HG02642 (cell line): ENCODE data around the gene SRGN.
"Not testable (repeated sequence)": the region's sequence is repeated elsewhere in the genome, so short reads cannot be mapped to it uniquely, and the experiment has no call there.

ENCODE experiments used
- ATAC-seq: cut with Tn5 transposase; IDR thresholded peaks from one replicate; pipeline ENCODE4 v1.9.1; 2021; ENCODE audit warnings: mild to moderate bottlenecking; ENCODE audit not compliant: unreplicated experiment, poor library complexity

The SRGN gene, protein sequence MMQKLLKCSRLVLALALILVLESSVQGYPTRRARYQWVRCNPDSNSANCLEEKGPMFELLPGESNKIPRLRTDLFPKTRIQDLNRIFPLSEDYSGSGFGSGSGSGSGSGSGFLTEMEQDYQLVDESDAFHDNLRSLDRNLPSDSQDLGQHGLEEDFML

DNA sequence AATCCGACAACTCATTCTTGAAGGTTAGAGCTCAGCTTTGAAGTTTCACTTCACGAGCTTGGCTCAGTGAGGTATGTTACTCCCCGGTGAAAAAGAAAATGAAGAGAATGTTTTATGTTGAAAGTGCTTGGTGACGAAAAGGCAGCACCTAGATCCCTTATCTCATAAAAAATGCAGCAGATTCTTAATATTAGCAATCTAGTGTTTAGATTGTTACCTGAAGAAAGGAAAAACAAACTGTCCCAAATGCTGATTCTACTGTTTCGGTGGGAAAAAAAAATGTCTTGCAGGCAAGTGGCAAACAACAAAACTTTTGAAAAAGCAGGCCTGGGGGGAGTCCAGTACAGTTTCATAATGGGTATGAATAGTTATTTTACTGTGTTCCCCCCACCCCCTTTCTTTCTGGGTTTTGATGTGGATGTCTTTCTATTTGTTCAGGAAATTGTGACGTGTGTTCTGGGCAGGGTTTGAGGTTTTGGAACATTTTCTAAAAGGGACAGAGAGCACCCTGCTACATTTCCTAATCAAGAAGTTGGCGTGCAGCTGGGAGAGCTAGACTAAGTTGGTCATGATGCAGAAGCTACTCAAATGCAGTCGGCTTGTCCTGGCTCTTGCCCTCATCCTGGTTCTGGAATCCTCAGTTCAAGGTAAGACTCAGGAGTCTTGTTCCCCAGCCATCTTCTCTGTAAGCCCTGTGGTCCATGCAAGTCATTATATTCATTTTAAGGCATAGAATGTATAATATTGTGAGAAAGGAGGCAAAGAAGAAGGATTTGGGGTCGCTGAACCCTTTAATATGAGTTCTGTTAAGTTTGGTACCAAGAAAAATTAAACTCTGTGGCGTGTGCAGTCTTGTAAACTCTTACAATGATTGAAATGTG is at the start of gene SRGN:
Gene SRGN (plus strand): TSS at position 514 of the 881 bp plus-strand sequence. CDS start 55 bp downstream, at position 569.
- peak; percentile 68 for ATAC-seq

DNA sequence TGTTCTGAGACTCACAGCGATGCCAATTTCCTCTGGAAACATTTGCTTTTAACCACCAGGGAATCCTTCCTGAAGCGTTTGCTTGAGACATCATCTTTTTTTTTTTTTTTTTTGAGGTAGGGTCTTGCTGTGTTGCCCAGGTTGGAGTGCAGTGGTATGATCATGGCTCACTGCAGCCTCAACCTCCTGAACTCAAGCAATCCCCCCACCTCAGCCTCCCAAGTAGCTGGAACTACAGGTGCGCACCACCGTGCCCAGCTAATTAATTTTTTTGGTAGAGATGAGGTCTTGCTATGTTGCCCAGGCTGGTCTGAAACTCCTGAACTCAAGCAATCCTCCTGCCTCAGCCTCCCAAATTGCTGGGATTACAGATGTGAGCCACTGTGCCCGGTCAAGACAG is 47.0 kb upstream of the SRGN start:
- ATAC-seq = not testable (repeated sequence)

DNA sequence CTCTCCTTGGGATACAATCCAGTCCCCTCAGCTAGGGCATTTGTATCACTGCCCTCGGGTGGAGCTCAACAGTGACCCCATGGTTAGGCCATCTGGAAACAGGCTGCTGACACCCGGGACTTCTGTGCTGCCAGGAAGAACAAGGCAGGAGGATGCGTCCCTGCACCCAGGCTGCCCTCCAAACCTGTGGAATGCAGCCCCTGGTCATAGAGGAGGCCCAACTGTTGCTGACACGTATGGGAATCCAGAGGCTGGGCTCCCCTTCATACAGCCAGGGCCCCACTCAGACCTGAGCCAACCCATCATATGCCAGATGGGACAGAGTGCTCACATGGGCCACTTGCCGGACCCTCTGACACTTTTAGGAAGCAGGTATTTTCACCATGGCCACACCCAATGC is 45.5 kb upstream of the SRGN start:
- ATAC-seq = no peak

DNA sequence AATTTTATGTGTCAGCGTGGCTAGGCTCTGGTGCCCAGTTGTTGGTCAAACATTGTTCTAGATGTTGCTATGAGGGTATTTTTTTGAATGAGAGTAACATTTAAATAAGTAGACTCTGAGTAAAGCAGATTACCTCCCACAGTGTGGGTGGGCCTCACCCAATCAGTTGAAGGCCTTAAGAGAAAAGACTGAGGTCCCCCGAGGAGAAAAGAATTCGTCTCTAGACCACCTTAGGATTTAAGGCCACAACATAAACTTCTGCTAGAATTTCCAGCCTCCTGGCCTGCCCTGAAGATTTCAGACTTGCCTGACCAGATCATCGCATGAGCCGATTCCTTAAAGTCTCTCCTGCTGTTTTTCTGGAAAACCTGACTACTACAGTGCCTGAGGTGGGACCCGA is 45.1 kb upstream of the SRGN start:
- no peak for ATAC-seq

DNA sequence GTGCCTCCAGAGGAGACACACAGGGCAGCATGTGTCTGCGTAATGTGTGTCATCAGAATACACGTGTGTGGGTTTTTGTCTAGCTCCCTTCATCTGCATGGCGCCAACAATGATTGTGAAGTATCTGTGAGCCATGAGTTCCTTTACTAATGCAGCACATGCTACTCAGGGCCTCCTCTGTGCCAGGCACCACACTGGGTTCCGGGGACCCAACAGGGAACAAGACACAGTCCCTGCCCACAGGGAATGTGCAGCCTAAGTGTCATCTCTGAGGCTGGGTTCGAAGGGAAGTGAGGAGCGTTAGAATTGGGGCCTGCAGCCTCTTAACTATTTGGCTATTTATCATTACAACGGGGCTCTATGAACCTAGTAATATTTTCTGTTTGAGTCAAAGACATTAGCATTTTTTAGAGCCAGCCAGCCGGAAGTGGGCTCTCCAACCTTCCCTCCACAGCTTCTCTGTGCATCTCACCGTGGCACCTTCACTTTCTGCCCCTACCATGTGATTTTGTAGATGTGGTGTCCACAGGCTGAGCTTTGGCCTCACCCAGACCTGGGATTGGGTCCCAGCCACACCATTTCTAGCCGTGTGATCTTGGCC is 43.9 kb upstream of the SRGN start:
- ATAC-seq = peak; percentile 48

DNA sequence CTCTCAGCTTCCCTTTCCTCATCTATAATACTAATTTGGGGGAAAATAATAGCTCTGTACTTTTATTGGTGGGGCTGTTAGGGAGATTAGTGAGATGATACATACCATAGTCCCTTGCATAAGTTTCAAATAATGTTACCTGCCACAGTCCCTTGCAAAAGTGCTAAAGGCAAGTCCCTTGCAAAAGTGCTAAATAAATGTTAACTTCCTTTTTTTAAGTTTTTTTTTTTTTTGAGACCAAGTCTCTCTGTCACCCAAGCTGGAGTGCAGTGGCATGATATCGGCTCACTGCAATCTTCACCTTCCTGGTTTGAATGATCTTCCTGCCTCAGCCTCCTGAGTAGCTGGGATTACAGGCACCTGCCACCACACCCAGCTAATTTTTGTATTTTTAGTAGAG is 43.4 kb upstream of the SRGN start:
- ATAC-seq = no peak

DNA sequence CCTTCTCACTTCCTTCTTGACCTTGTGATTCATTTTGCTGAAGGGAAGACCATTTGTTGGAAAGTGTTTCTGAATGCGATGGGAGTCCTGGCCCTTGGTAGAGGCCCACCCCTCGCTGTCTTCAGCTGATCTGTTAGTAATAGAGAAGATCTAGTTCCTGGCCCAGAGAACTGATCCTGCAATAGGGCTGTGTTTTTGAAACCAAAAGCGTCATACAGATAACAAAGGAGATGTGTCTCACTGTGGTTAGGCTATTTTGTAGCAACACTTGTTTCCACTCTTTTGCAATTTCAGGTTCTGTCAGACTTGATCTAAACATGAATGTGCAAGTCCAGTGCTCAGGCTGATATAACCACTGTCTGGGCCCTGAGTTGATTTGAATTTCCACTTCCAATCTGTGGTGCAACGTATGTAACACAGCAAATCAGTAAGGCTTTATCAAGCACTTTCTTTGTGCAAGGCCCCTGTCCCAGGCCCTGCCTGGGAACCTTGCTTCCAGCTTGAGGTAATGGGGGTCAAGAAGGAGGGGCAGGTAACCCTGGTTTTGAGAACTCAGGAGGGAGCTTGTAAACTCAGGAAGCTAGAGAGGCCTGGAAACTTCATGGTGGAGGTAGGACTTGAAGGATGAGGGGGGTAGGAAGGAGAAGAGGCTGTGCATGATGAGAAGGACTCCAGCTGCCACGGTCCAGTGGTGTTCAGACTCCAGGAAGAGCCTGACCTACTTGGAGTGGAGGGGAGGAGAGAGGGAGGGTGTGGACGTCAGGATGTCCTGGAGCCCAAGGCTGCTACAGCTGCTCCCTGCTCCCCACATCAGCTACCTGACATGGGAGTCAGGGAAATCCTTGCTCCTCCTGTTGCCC is 42.2 kb upstream of the SRGN start:
- peak; percentile 60 for ATAC-seq

DNA sequence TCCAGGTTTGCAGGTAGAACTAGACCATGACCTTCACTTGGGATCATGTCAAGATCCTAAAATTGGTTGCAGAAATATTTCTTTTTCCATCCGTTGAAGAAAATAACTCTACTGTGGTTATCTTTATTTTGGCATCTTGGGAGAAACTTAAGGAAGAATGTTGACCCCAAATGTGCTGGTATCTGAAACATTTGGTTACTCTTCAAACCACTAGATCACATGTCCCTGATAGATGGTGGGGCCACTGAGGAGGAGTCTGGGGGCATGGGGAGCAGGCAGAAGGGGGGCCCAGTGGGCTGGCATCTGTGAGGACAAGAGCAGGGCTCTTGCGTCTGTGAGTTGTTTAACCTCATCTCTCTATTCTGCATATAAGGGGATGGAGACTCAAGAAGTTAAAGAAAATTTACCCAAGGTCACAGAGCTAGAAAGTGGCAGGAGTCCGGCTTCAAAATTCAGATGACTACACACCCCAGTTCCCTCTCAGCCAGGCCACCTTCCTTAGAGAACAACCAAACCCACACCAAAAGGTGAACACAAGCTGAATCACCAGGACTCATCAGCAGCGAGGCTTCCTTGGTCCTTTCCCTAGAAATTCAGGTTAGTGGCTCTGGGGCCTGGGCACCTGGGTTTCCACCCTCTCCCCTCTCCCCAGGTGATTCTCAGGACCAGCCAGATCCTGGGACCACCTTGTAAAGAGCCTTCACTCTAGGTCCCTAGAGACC is 40.6 kb upstream of the SRGN start:
- ATAC-seq = no peak

DNA sequence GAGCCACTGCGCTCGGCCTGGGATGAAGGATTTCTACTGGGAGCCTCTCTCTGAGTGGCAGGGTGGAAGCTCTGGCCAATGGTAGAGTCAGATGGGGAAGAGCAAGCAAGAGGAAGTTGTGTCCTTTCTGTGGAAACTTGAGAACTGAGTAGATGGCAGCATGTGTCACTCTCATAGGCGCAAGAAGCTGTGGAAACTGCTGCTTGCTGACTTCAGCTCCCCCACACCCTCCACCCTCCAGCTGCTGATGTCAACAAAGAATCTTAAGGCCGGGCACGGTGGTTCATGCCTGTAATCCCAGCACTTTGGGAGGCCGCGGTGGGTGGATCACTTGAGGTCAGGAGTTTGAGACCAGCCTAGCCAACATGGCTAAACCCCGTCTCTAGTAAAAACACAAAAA is 39.8 kb upstream of the SRGN start:
- no peak for ATAC-seq

DNA sequence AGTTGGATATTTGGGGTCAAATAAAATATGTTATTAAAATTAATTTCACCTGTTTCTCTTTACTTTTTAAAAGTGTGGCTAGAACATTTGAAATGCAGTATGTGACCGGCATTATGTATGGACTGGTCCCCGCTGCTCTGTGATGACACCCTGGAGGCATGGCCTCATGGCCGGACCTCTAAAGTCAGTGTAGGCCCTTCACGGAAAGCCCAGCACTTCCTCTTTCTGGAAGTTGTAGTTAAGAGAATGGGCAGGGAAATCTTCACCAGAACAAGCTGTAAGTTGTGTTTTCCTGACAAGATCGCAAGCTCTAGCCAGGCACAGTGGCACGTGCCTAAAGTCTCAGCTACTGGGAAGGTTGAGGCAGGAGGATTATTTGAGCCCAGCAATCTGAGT is 38.3 kb upstream of the SRGN start:
- ATAC-seq = no peak

DNA sequence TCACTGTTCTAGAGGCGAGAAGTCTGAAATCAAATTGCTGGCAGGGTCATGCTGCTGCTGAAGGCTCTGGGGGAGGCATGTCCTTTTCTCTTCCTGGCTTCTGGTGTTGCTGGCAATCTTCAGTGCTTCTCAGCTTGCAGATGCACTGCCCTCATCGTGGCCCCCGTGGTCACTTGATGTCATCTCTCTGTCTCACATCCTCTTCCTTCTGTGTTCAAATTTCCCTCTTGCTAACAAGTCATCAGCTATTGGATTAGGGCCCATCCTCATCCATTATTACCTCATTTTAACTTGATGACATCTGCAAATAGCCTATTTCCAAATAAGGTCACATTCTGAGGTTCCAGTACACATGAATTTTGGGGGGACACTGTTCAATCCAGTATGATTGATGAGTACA is 36.6 kb upstream of the SRGN start:
- ATAC-seq = no peak

DNA sequence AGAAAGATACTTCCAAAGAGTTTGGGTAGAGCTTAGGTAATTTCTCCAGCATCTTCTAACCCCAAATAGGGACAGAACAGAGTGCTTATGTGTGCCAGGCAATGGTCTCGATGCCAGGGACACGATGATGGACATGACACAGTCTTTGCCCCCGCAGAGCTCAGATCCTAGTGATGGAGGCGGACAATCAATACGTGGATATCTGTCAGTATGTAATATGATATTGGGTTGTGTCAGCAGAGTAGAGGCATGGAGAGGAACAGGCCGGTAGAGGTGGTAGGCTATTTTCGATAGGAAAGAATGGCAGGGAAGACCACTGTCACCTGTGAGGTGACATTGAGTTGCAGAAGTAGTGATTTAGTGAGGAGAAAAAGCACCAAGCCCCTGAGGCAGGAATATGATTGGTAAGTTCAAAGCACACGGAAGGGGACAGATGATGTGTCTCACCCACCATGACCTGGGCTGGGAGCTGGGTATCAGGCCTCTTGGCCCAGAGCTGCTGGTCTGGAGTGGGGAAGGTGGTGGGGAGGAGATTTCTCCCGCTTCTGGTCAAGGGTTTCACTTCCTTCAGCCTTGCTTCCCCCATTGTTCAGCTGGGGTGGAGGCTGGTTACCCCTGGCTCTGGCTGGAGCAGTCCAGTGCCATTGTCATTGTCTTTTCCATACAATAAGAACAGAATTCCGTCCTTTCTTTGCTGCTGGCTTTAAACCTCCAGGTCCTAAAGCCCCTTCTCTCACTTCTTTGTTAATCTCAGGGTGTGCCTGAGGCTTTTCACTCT is 36.0 kb upstream of the SRGN start:
- ATAC-seq = no peak

DNA sequence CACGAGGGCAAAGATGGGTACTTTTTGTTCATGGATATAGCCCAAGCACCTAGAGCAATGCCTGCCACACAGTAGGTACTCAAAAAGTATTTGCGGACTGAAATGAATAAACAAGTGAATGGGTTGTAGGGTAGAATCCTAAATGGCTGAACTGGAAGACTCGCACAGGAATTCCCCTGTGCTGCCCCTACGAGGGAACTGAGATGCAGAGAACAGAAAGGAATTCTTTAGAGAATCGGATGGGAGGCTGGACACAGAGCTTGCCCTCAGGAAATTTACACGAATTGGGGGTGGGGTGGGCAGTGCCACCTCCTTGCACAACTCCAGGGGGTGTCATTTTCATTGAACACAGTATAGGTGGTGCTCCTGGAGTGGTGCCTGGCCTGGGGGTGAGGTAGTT is 35.2 kb upstream of the SRGN start:
- ATAC-seq = no peak

DNA sequence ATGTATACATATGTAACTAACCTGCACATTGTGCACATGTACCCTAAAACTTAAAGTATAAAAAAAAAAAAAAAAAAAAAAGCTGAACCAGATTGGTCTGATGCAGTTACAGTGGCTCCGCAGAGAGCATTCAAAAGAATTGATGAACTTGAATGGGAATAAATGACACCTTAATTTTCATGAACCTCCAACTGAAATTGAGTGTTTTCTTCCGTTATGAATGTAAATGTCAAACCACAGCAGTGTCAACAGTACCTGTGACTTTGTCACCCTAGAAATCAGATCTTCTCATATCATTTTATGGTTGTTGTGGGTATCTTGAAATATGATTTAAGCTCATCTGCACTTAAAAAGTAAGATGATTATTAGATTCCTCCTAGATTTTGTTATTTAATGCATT is 32.7 kb upstream of the SRGN start:
- ATAC-seq = no peak

DNA sequence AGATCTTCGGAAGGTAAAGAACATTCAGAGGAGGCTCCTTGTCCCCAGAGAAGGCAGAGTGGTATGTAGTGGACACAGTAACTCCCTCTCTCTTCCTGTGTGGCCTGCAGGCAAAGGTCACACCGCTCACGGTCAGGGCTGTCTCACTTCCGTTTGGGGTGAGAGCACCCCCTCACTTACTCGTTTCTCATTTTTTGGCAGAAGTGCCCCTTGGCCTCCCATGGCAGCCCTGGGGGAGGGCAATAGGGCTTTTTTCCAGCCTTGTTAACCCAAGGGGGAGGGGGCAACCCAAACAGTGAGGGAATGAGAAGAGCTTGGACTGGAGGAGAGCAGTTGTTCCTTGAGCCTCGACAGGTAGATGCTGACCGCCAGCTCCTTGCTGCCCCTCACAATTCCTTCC is 31.8 kb upstream of the SRGN start:
- no peak for ATAC-seq

DNA sequence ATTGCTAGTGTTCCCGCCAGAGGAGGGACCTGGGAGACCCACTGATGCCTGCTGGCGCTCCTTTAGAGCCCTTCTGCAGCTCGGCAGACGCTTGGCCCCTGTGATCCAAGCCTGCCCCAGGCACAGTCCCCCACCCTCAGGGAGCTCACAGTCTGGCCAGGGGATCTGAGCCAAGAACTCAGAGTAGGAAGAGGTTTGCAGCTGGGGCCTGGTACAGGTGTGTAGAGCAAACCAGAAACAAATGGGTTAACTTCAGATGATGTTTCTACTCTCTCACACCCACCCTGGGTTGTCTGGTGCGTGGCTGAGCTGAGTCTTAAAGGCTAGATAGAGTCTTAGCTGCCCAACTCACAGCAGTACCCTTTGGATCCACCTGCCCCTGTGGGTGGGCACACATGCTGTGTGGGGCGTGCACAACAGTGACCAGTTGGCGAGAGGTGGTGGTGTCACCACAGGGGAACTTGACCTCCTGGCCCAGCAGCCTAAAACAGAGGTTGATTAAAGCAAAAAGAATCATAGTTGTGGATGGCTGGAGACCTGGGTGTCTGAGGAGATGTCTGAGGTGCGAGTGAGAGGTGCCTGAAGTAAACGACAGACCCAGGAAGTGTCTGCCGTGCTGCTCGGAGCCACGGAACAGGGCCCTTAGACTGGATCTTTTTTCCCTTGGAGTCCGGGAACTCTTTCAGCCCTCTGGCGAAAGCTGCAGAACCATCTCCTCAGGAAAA is 31.2 kb upstream of the SRGN start:
- ATAC-seq = no peak

DNA sequence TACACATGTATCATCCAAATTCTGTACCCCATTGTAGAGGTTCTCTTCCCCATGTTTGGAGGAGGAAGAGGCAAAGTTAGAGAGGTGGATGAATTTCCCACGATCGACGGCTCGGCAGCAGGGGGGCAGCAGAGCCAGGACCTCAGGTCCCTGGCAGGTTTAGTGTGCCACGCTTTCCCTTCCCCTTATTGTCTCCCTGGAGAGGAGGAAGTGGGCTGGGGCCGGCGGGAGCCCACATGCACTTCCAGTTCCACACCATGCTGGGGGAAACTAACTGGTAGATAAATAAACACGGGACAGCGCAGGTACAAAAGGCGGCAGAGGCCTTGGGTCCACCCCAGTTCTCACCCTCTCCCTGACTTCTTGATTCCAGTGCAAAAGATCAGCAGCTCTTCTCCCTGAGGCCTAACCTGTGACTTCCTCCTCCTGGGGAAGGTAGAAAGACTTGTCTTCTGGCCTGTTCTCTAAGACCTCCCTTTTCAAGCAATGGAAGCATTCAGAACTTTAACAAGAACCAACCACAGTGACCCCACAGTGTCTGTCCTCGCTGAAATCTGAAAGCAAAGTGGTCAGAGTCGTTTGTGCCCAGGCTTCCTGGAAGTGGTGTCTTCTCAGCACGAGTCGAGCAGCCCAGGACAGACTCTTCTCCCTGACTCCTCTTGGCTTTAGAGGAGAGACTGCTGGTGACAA is 30.5 kb upstream of the SRGN start:
- no peak for ATAC-seq

DNA sequence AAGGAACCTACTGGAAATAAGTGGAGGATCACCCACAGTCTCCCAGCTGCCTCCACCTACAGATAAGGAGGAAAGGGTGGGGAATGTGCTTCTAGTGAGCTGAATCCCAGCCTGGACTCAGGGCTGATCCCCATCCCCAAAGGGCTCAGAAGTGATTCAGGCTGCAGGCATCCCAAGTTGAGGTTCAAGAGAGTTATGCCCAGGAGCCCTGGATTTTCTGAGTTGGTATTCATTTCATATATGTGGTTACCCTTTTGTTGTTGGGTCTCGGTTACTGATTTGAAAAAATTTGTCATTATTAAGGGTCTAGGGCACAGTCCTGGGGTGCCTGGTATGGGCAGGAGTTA is 30.0 kb upstream of the SRGN start:
- no peak for ATAC-seq
